Activated CD8-positive, alpha-beta T cell treated with anti-CD3 and anti-CD28 coated beads for 36 hours (primary cell): ENCODE measurements around the gene CPD. TPM values are rescaled to one million over a fixed set of nuclear protein-coding genes. Genes with fewer than 3 reads are reported as not detected.

ENCODE experiments used
- ATAC-seq: fragments of 200-7000 bp; cut with Tn5 transposase; one replicate; pipeline ENCODE4 v1.10.0; 2021; ENCODE audit warnings: mild to moderate bottlenecking, moderate library complexity
- CTCF ChIA-PET: fragments of 350-600 bp; sonication (Branson Sonifier 250); formaldehyde crosslinking; loops from one replicate; lab custom pipeline; 2021; ENCODE audit warnings: antibody characterized with exemption; lab: Charles Lee
- POLR2A ChIA-PET: fragments of 350-600 bp; sonication (Branson Sonifier 250); formaldehyde crosslinking; loops from one replicate; lab custom pipeline; 2021; ENCODE audit warnings: antibody characterized with exemption; lab: Charles Lee
- DNase-seq: peaks from one replicate; pipeline ENCODE4 v3.0.0-alpha.2; 2020
- H3K27ac Mint-ChIP-seq: one replicate; pipeline ENCODE4 v1.8.0; 2021; ENCODE audit warnings: mild to moderate bottlenecking, mixed read lengths
- H3K27me3 Mint-ChIP-seq: one replicate; pipeline ENCODE4 v1.8.0; 2021; ENCODE audit warnings: mixed read lengths
- H3K36me3 Mint-ChIP-seq: one replicate; pipeline ENCODE4 v1.8.0; 2021; ENCODE audit warnings: low read depth, mixed read lengths
- H3K4me1 Mint-ChIP-seq: one replicate; pipeline ENCODE4 v1.8.0; 2021; ENCODE audit warnings: low read depth, mixed read lengths
- H3K4me3 Mint-ChIP-seq: one replicate; pipeline ENCODE4 v1.8.0; 2021; ENCODE audit warnings: mild to moderate bottlenecking, moderate library complexity, mixed read lengths
- H3K9me3 Mint-ChIP-seq: one replicate; pipeline ENCODE4 v1.8.0; 2021; ENCODE audit warnings: mixed read lengths
- intact Hi-C: fragments of 100-400 bp; cut with micrococcal nuclease; formaldehyde crosslinking; loops from one replicate; pipeline ENCODE4 v1.10.0; 2022
- total RNA-seq, 2 experiments: library from RNA; stranded (reverse); gene quantifications; one replicate each; pipeline ENCODE4 v1.2.3, GENCODE V29; 2021
- TF ChIP-seq, protein P1 (sequence below): fragments of 200-600 bp; IDR thresholded peaks from one replicate; pipeline ENCODE4 v1.8.0; 2022; ENCODE audit warnings: antibody characterized with exemption, mild to moderate bottlenecking

The CPD gene
- total RNA-seq, 2 experiments from 2014 or later: 25.9 to 26.8 TPM

DNA sequence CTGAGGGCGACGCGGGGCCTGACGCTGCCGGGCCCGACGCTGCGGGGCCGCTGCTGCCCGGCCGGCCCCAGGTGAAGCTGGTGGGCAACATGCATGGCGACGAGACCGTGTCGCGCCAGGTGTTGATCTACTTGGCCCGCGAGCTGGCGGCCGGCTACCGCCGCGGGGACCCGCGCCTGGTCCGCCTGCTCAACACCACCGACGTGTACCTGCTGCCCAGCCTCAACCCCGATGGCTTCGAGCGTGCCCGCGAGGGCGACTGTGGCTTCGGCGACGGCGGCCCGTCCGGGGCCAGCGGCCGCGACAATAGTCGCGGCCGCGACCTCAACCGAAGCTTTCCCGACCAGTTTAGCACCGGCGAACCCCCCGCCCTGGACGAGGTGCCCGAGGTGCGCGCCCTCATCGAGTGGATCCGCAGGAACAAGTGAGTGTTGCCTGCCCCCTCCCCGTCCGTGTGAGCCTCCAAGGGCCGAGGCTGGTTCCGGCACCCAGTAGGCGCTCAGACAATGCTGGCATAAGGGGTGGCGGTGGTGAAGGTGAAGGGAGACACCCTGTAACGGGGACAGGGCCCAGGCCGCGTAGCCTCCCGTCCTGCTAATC lies 676 bp downstream of the CPD start:
- Mint-ChIP-seq H3K9me3 (no peaks in the 10 kb centered on the region), H3K4me1 (peaks cover 64% of the 10 kb centered on the region), H3K27ac (peak overlapping the region; percentile 76), H3K4me3 (peak overlapping the region; percentile 73), H3K27me3 (no peaks in the 10 kb centered on the region), H3K36me3 (peaks cover 5% of the 10 kb centered on the region)
- ATAC-seq (peak; percentile 11), DNase-seq (peak; percentile 55)
- intact Hi-C loops: loop anchor here (1.0 kb wide), 1 partner anchor 9 kb away; no protein-coding TSS in a partner anchor
- CTCF ChIA-PET: interaction anchor here (1.2 to 2.4 kb wide), 3 partner anchors 15 to 254 kb away, joined by 3 to 7 read pairs (median 4); no protein-coding TSS in a partner anchor
- POLR2A ChIA-PET: interaction anchor here (0.6 to 5.5 kb wide), 5 partner anchors 8 to 39 kb away, joined by 3 to 28 read pairs (median 7); no protein-coding TSS in a partner anchor
- TF ChIP-seq, protein P1, sequence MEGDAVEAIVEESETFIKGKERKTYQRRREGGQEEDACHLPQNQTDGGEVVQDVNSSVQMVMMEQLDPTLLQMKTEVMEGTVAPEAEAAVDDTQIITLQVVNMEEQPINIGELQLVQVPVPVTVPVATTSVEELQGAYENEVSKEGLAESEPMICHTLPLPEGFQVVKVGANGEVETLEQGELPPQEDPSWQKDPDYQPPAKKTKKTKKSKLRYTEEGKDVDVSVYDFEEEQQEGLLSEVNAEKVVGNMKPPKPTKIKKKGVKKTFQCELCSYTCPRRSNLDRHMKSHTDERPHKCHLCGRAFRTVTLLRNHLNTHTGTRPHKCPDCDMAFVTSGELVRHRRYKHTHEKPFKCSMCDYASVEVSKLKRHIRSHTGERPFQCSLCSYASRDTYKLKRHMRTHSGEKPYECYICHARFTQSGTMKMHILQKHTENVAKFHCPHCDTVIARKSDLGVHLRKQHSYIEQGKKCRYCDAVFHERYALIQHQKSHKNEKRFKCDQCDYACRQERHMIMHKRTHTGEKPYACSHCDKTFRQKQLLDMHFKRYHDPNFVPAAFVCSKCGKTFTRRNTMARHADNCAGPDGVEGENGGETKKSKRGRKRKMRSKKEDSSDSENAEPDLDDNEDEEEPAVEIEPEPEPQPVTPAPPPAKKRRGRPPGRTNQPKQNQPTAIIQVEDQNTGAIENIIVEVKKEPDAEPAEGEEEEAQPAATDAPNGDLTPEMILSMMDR: no peak

DNA sequence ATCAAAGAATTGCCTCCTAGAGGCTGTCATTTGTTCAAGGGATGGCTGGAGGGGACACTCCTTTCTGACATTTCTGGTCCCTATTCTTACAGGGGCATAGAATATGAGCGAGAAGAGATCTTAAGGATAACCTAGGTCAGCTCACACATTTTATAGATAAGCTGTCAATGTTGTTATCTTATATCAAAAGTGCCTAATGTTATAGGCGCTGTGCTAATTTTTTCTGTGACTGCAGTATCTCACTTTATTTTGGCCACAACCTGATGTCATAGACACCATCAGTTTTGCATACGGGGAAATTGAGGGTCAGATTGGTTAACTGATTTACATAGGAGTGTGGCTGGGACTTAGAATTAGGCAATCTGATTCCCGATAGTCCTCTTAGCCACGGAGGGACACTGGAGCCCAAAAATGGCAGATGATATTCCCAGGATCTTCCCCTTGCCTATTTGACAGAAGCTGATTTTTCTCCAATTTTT lies 1.2 kb downstream of the CPD start:
- Mint-ChIP-seq H3K9me3 (no peaks in the 10 kb centered on the region), H3K27ac (peak overlapping the region; percentile 76), H3K36me3 (peaks cover 7% of the 10 kb centered on the region), H3K27me3 (no peaks in the 10 kb centered on the region), H3K4me3 (peak overlapping the region; percentile 73), H3K4me1 (peaks cover 64% of the 10 kb centered on the region)
- TF ChIP-seq, protein P1: no peak
- ChIA-PET POLR2A (interaction anchor here (0.9 to 5.5 kb wide), 5 partner anchors 8 to 40 kb away, joined by 3 to 28 read pairs (median 7); no protein-coding TSS in a partner anchor), CTCF (interaction anchor here (0.9 to 2.4 kb wide), 7 partner anchors 9 to 255 kb away, joined by 3 to 7 read pairs (median 4); no protein-coding TSS in a partner anchor)
- DNase-seq: peak; percentile 32
- intact Hi-C loops: loop anchor here (1.0 kb wide), 1 partner anchor 10 kb away; no protein-coding TSS in a partner anchor
- ATAC-seq: no peak

DNA sequence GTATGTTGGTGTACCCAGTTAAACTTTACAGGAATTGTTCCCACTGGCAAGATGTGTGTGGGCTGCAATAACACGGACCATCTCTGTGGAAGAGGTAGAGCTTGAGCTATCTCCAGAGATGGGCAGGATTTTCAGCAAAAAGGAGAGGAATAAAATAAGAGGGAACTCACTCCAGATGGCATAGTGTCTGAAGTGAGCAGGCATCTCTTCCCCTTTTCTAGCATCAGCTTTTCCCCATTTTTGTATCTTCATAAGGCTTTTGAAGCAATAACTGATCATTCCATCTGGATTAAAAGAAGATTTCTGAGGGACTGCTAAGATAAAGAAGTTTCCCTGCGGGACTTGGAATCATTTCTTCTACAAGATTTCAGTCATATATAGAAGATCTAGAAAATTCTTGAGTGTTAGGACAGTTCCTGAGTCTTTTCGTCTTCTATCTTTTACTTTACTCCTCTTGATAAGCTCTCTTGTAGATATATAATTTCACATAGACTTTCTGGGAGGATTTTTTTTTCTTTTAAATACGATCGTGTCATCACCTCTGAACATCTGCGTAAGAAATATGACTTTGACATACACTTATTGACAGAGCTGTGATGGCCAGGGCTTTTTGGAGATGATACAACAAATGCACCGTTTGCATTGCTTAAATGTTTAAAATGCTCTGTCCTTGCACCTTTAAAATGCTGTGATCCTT lies 2.1 kb downstream of the CPD start:
- ATAC-seq (no peak), DNase-seq (no peak)
- peak overlapping the region; percentile 73 for H3K4me3 Mint-ChIP-seq
- POLR2A ChIA-PET: interaction anchor here (0.9 to 5.5 kb wide), 4 partner anchors 7 to 17 kb away, joined by 3 to 28 read pairs (median 12); no protein-coding TSS in a partner anchor
- no peaks in the 10 kb centered on the region for H3K27me3 Mint-ChIP-seq
- peaks cover 62% of the 10 kb centered on the region for H3K4me1 Mint-ChIP-seq
- no peak overlapping the region for H3K27ac Mint-ChIP-seq
- H3K36me3 Mint-ChIP-seq: peaks cover 14% of the 10 kb centered on the region
- no peaks in the 10 kb centered on the region for H3K9me3 Mint-ChIP-seq
- intact Hi-C loops: no loop called here
- CTCF ChIA-PET: interaction anchor here (0.6 to 2.4 kb wide), 13 partner anchors 10 to 276 kb away, joined by 3 to 11 read pairs (median 4); no protein-coding TSS in a partner anchor
- TF ChIP-seq, protein P1: no peak

DNA sequence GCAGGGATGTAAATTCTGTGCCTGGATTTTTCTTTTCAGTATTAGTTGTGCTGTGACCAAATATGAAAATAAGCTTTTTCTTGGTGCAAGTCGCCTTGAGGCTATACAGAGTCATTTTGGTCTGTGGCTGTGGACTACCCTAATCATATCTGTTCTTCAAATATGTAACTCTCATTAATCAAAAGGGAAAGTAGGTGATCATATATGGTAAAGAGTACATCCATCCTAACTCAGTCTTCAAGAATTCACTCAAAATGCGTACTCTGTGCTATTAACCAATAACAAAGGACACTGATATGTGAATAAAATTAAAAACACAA lies 2.6 kb downstream of the CPD start:
- H3K27ac Mint-ChIP-seq: no peak overlapping the region

More for the DNA sequence above, 2.6 kb downstream of the CPD start:
- no peak for DNase-seq
- Mint-ChIP-seq H3K36me3 (peaks cover 15% of the 10 kb centered on the region), H3K4me1 (peaks cover 58% of the 10 kb centered on the region), H3K9me3 (no peaks in the 10 kb centered on the region), H3K27me3 (no peaks in the 10 kb centered on the region), H3K4me3 (peak overlapping the region; percentile 73)
- ChIA-PET CTCF (interaction anchor here (0.6 to 2.4 kb wide), 11 partner anchors 10 to 277 kb away, joined by 3 to 11 read pairs (median 4); no protein-coding TSS in a partner anchor), POLR2A (interaction anchor here (4.3 to 5.5 kb wide), 2 partner anchors 15 to 18 kb away, joined by 20 to 28 read pairs; no protein-coding TSS in a partner anchor)
- intact Hi-C loops: no loop called here
- TF ChIP-seq, protein P1: no peak
- no peak for ATAC-seq
